HG03457 (cell line): ENCODE results near the gene RIPOR2.

Source experiments
- ATAC-seq: cut with Tn5 transposase; IDR thresholded peaks from one replicate; pipeline ENCODE4 v1.9.1; 2021; ENCODE audit warnings: moderate number of reproducible peaks; ENCODE audit not compliant: unreplicated experiment

The RIPOR2 gene

DNA sequence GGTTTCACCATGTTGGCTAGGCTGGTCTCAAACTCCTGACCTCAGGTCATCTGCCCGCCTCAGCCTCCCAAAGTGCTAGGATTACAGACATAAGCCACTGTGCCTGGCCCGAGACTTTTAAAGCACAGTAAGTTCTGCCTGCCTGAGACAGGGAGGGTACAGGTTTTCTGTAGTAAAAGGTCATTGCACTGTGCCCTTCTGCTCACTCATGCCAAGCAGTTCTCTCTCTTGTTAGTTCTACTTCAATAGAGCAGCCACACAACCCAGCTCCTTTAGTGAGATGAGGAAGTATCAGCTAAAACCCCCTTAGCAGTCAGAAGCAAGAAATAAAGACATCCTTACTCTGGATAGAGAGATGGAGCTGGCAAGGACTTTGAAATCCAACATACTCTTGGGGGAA is 84.7 kb downstream of the RIPOR2 start:
- ATAC-seq = no peak

DNA sequence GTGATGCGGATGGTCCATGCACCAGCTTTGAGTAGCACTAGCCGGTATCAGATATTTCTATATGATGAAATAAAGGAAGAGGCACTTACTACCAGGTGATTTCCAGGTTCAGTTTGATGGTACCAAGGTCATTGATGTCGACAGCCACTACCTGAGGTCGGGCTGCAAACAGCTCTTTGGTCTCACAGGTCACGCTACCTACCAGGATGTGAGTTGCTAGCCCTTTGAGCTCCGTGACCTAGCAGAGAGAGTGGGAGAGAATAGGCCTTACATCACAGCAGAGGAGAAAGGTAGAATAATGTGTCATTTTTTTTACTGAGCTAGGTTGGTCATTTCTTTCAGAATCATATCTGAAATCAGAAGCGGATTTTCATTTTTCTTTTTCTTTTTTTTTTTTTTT is 86.0 kb downstream of the RIPOR2 start:
- ATAC-seq = no peak

DNA sequence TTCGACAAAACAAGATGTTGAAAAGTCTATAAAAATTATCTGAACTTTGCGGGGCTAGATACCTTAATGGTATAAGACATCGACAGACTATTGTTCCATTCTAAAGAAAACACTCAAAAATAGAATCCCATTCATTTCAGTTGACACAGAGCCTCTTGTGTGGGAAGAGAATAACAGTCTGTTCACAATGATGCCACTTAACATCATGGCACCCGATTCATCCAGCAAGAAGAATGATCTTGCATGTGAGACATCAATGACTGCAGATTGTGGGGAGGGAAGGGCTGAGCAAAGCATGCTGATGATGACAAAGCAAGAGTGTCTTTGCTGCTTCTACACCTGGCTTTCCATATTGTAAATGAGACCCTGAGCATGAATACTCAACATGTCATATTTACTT is 87.3 kb downstream of the RIPOR2 start:
- no peak for ATAC-seq

DNA sequence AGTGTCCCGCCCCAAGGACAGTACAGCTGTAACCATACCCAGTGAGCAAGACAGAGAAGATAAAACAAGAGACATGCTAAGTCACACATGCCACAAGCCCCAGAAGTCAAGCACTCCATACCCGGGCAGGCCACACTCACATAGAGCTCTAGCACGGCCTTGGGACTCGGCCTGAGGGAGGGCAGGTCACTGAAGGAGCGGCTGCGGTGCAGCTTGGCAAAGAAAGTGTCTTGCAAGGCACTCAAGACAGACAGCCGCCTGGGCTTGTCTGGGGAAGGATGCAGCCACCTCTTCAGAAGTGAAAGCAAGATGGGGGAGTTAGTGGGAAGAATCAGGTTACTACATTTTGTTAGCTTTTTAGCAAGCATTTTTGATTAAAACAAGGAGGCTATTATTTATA is 88.4 kb downstream of the RIPOR2 start:
- ATAC-seq = no peak

DNA sequence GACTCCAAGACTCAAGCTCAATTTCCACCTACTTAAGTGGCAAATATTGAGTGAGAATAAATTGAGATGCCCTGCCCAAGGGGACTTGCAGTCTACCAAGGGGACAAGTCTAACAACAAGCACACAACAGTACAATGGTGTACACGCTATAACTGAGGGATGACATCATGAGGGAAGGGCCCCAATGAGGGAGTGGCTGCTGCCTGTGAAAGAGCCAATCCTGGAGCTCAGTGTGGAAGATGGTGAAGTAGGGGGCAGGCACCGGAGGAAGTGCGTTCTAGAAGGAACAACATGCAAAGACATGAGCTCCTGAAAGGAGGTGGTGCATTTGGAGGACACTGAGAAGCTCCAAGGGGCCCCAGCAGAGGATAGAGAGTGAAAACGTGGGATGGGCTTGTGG is 90.2 kb downstream of the RIPOR2 start:
- ATAC-seq = no peak

DNA sequence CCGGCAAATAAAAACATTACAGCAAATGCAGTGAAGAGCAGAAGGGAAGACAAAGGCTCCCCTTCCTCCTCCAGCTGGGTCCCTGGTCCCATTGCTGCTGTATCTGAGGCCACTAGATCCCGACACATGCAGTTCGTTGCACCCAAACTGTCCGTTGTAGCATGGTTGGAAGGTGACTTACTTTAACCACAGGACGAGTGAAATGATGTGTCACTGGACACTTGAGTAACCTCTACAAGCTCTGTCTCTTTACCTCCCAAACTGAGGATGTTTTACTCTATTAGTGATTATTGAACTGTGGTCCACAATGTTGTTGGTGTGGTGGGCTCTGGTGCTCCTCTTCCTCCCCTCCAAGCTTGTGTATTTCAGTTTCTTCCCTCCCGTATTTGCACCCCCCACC is 90.9 kb downstream of the RIPOR2 start:
- ATAC-seq = no peak

DNA sequence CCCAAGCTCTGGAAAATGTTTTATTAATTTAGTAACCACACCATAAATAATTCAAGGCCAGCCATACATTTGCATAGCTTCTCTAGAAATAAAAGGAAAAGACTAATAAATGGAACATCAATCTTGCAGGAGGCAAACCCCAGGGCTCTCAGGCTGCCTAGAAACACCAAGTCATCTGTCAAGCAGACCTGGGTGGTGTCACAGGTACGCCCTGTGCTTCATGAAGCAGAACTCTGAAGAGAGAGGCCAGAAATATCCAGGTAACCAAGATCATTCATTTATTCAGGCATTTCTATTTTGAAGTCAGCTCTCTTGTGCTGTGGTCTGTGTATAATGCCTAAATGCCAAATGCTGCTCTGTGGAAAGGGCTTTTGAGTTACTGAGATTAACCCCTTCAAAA is 91.7 kb downstream of the RIPOR2 start:
- ATAC-seq = no peak

DNA sequence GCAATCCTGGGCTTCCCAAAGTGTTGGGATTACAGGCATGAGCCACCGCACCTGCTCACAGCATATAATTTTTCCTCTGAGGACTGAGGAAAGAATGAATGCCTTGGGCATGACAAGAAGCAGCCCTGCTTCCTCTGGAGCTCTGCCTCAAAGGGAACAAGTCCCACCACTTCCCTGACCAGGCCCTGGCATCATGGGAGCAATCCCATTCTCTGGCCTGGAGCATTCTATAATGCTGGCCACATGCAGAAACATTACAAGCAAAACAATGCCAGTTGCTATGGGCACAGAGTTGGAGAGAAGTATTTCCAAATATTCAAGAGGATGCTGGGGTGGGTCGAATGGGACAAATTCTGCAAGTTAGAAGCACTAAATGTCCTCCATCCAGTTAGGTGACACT is 95.6 kb downstream of the RIPOR2 start:
- ATAC-seq = no peak

DNA sequence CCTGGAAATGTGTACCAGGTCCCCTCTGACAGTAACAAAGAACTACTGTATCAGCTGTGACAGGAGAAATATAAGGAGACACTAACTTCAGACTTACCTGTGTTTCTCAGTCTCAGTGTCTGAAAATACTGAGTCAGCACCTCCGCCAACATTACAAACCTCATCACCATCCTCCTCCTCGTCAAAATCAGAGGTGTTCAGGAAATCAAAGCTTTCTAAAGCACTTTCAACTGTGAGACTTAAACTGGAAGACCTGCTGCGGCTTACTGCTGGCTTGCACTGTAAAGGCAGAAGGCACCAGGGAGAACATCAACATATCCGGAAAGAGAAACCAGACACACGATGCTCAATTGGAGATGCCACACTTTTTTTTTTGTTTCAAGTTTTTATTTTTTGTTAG is 96.8 kb downstream of the RIPOR2 start:
- no peak for ATAC-seq

DNA sequence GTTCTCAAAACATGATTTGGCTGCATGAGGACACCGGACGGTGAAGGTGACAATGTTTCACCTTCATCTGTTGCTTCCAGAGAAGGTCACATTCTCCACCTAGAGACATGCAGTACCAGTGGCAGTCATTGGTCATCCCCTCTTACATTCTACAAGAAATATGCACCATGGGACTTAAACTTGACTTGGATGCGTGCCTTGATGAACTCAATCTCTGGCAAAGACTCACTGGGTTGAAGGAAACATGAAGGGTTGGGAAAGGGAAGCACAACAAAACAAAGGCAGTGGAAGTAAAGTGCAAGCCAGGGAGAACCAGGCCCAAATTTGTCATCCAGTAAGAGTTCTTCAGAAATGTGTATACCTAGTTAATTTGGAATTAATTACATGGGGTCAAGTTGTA is 97.7 kb downstream of the RIPOR2 start:
- ATAC-seq = no peak

DNA sequence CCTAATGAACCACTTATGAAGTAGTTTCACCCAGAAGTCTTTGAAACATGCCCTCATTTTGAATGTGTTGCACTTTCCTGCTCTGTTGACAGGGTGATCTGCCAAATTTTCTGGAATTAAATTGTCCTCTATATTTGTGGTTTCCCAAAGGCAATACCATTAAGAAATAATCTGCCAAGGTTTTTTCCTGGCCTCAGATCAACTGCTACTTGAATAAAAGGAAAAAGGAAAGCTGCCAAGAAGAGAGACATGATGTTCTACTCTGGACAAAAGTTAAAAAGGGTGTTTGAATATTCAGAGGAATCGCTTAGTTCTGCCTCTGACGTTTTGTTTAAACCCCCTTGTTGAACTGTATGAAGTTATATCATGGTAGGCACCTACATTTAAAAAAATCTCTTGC is 99.7 kb downstream of the RIPOR2 start:
- ATAC-seq = no peak

DNA sequence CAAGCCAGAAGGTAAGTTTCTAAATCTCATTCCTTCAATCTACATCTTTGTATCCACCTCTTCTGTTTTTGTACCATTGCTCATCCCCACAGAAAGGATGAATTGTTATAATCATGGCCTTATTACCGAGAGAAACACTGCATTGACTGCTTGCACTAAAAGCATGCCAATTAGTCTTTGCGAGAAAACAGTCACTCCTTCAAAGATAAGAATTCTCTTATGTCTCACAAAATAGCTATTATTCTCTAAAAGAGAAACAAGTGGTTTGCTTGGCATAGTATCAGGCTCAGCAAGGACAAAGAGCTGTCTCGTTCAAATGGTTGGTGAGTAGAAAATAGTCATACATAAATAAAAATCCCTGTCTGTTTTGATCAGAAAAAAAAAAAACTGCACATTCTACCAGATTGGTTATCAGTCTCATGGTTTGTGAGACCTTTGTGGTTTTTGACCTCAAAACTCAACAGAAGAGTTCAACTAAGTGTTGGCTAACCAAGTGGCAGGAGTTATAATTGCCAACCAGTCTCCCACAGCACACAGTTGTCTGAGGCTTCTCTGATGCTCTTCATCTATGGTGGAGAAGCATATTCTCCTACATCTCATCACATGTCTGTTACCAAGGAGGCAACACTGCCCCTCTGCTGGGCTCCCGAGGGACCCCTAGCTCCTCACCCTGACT is 101.9 kb downstream of the RIPOR2 start:
- no peak for ATAC-seq

DNA sequence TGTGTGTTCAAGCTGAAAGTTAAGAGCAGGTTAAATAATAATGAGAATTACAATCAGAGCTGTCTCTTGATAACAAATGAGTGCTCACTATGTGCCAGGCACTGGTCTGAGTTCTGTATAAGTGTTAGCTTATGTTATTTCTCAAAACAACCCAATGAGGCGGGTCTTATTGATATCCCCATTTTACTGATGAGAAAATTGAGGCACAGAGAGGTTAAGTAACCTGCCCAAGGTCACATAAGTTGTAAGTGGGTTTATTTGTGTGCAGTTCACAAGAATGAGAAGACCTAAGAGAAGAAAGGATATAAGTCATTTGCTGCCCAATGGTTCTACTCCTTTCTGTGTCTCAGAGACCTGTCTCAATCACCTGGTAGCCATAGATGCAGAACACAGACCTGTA is 103.0 kb downstream of the RIPOR2 start:
- no peak for ATAC-seq

DNA sequence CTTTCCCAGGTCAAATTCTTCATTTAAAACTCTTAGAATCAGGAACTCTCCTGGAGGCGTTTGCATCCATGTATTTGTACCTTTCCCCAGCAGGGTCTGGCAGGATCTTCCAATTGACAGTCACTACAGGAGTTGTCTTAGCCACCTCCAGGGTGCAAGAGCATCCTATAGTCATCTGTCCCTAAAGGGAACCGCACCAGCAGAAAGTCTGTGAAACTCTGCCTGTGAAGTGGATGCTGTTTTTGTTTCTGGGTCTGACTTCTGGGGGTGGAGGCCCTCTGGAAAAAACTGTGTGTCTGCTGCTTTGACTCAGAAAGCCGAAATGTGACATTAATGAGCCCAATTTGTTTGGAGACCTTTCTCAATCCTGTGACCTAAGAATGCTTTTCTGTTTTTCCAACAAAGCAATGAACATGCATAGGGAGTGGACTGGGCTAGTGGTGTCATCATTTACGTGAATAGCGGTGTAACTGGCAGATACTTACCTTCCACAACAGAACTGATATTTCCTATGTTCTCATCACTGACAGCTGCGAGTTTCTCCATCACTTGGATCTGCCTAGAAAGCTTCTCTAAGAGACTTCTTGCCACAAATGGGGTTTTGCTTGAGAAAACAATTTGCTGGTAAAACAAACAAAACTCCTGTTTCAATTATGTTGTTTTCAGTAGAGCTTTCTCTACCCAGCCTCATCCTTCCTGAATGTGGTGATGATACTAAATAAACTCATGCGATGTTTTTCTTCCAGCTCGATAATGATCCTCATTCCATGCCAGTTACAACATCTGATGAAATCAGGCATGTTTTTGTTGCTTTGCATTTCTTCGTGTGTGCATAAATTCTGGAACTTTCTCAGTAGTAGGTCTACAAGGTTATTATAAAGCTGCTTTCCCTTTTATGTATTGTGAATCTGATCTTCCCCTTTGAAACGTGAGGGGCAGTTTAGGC is 103.7 kb downstream of the RIPOR2 start:
- ATAC-seq = no peak

DNA sequence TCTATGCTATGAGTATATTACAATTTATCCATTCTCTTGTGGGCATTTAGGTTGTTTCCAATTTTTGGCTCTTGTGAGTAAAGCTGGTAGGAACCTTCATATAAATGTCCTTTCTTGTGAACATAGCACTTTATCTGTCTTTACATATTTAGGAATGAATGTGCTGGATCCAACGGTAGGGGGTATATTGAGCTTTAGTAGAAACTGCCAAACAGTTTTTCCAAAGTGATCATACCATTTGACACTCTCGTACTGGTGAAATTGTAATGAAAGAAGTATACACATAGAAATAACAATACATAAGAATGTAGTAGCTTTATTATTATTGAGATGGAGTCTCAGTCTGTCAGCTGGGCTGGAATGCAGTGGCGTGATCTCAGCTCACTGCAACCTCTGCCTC is 106.1 kb downstream of the RIPOR2 start:
- no peak for ATAC-seq

DNA sequence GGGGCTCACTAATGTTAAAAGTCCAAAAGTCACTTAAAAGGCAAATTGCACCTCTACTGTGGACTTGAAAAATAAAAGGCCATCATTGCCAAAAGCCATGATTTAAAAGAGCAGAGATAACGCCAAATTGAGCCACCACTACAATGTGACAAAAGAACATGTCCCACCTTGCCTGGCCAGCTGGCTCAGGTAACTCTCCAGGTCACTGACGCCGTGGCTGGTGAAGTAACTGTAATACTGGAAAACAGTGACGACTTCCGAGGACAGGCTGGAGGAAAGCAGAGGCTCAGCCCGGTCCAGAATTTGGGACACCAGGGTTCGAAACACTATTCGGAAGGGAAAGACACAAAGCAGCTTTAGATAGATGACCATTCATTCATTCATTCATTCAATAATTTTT is 107.8 kb downstream of the RIPOR2 start:
- ATAC-seq = no peak

DNA sequence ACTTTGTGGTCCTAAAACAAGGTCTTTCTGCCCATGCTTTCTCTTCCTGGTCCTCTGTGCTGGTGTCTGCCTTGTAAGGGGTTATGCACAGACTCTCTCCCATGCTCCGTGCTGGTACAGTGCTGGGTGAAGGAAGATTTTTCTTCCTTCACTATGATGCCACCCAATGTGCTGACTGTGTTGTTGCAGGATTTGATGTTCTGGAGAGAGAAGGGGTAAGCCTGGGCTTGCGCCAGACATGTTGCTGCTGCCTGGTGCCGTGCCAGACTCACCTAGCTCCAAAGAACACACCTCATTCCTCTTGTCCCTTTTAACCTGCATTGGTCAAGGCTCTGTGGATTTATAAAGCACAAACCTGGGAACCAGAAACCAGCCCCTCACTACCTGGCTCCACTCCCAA is 108.6 kb downstream of the RIPOR2 start:
- ATAC-seq = no peak

DNA sequence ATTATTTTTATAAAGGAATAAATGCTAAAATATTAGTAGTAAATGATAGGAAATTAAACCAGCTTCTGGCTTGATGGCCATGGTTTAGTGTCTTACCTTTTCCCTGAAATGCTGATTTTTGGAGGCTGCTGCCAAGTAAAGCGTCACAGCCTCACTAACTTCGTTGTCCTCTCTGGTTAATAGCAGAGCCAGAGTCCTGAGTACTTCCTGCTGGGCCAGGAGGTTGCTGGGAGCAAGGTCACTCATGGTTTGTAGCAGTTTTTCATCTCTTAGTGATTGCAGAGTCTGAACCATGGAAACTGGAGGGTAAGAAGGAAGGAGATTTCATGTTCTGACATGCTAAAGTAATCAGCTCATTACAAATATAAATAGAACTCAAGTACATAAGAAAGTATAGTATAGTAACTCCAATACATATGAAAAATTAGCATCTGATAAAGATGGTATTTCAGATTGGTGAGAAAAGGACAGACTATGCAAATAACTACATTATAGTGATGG is 110.6 kb downstream of the RIPOR2 start:
- ATAC-seq = no peak

DNA sequence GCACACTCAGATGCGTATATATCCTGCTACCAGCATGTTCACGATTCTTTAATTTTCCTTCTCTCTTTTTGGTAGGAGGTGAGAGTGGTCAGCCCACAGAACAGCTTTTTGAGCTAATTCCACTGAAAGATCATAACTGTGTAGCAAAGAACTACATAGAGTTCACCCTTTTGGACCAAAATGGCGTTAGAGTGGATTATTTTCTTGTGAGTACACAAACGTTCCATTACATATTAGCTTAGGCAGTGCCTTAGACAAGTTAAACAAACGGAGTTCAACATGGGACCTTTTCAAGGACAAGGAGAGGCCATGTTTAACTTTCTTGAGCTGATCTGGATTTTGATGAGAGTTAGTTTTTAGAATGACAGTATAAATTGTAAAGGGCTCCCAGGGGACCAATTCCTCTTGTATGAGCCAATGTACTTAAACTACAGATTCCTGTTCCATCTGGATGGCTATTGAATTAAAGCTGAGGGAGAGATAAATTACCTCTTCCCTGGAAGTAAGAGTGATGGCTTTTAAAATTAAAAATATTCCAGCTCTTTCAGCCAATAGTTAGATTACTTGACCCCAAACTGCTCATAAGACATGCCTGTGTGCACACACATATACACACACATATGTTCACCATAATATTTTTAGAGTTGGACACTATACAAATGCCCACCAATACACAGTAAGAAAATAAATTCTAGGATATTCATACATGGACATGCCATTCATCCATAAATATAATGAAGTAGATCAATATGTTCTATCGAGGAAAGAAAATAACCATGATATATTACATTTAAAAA is 111.4 kb downstream of the RIPOR2 start:
- no peak for ATAC-seq

DNA sequence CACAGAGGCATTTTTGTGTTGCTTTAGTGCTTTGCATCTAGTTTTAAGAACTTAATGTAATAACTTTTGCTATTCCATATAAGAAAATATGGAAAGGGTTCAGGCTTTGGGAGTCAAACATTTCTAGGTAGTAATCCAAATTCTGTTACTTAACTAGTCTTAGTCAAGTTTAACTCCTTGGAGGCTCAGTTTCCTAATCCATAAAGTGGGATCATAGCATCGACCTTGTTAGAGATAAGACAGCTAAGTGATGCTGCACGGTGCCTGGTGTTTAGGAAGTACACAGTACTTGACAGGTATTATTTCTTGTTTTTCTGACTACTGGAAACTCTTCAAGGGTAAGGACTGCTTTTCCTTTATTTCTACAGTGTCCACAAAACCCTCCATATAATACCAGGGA is 112.6 kb downstream of the RIPOR2 start:
- no peak for ATAC-seq

DNA sequence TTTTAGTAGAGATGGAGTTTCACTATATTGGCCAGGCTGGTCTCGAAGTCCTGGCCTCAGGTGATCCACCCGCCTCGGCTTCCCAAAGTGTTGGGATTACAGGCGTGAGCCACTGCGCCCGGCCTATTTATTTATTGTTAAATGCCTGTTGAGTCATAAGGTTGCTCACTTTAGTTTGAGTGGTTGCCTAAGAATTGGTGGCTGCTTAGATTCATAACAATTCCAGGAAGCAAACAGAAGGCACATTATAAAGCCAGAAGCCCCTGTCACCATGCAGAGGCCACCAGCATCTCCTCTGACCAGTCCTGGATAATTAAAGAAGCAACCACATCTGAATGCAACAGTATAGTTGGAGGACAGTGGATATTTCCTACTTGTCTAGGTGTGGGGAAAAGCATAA is 113.1 kb downstream of the RIPOR2 start:
- no peak for ATAC-seq
